ENCODE data around the gene MACF1. TPM values are rescaled to one million over a fixed set of nuclear protein-coding genes. Genes with fewer than 3 reads are reported as not detected.

MACF1 gene
- total RNA-seq, 1 experiment from 2014 or later = 189 TPM

DNA sequence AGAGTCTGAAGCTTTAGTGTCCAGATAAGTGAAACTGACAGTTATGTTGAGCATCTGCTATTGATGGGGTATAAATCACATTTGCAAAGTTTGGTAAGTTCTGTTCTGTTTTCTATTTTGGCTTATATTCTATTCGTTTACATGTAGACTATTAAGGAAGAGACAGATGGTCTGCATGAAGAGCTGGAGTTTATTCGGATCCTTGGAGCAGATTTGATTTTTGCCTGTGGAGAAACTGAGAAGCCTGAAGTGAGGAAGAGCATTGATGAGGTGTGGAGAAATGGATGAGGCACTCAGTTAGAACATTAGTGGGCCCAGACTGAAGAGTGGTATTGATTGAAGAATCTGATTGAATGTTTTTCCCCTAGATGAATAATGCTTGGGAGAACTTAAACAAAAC is 236.4 kb downstream of the MACF1 start:
- CTCF ChIA-PET = no interaction called here
- BruUV-seq (replicated peaks) = no TSS peak
- Histone ChIP-seq H2AFZ (no peak overlapping the region), H3K4me2 (no peak overlapping the region), H3K4me3 (no peak overlapping the region), H3K9me3 (ENCODE audit: insufficient read depth, low read depth) (no peaks in the 10 kb centered on the region), H3K9me2 (ENCODE audit: insufficient read depth) (no peaks in the 10 kb centered on the region), H3K27ac (no peak overlapping the region), H3K79me2 (ENCODE audit: low read depth) (no peaks in the 10 kb centered on the region), H4K20me1 (ENCODE audit: insufficient read depth) (no peaks in the 10 kb centered on the region), H3K4me1 (replicated peaks; ENCODE audit: insufficient read depth) (no peaks in the 10 kb centered on the region), H3F3A (ENCODE audit: insufficient read depth, low read depth) (no peaks in the 10 kb centered on the region), H3K27me3 (ENCODE audit: insufficient read depth, low read depth) (no peaks in the 10 kb centered on the region), H3K36me3 (ENCODE audit: low read depth) (peaks cover 42% of the 10 kb centered on the region)
- TF ChIP-seq, protein P1, sequence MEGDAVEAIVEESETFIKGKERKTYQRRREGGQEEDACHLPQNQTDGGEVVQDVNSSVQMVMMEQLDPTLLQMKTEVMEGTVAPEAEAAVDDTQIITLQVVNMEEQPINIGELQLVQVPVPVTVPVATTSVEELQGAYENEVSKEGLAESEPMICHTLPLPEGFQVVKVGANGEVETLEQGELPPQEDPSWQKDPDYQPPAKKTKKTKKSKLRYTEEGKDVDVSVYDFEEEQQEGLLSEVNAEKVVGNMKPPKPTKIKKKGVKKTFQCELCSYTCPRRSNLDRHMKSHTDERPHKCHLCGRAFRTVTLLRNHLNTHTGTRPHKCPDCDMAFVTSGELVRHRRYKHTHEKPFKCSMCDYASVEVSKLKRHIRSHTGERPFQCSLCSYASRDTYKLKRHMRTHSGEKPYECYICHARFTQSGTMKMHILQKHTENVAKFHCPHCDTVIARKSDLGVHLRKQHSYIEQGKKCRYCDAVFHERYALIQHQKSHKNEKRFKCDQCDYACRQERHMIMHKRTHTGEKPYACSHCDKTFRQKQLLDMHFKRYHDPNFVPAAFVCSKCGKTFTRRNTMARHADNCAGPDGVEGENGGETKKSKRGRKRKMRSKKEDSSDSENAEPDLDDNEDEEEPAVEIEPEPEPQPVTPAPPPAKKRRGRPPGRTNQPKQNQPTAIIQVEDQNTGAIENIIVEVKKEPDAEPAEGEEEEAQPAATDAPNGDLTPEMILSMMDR (conservative IDR thresholded peaks at IDR 0.05) = no peak
- TF ChIP-seq EZH2 (IDR thresholded peaks at IDR 0.05; ENCODE audit: low read depth) = no peak
- POLR2A ChIA-PET (ENCODE audit: unreplicated experiment) = no interaction called here
- no peak for DNase-seq
- intact Hi-C loops (cut with micrococcal nuclease; ENCODE audit: unreplicated experiment) = no loop called here

DNA sequence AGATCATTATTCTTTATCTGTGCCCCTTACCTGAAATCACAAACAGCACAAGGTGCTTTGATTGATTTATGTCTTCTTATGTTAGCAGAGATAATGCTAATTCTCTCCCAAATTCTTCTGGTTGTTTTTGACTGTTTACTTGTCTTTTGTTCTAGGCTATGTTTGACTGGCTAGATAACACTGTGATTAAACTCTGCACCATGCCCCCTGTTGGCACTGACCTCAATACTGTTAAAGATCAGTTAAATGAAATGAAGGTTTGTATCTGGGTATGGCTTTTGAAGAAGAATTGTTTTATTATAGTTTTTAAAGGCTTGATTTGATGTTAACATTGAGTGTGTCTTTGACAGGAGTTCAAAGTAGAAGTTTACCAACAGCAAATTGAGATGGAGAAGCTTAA is 237.3 kb downstream of the MACF1 start:
- Histone ChIP-seq H3F3A (ENCODE audit: insufficient read depth, low read depth) (no peaks in the 10 kb centered on the region), H3K4me3 (no peak overlapping the region), H3K9me3 (ENCODE audit: insufficient read depth, low read depth) (no peaks in the 10 kb centered on the region), H2AFZ (no peak overlapping the region), H3K79me2 (ENCODE audit: low read depth) (no peaks in the 10 kb centered on the region), H4K20me1 (ENCODE audit: insufficient read depth) (no peaks in the 10 kb centered on the region), H3K27me3 (ENCODE audit: insufficient read depth, low read depth) (no peaks in the 10 kb centered on the region), H3K36me3 (ENCODE audit: low read depth) (peaks cover 37% of the 10 kb centered on the region), H3K4me2 (no peak overlapping the region), H3K4me1 (replicated peaks; ENCODE audit: insufficient read depth) (no peaks in the 10 kb centered on the region), H3K27ac (no peak overlapping the region), H3K9me2 (ENCODE audit: insufficient read depth) (no peaks in the 10 kb centered on the region)
- no peak for DNase-seq
- ChIA-PET CTCF (no interaction called here), POLR2A (ENCODE audit: unreplicated experiment) (interaction anchor here (0.6 kb wide), 2 partner anchors 21 to 108 kb away, joined by 3 to 5 read pairs; no protein-coding TSS in a partner anchor)
- no TSS peak for BruUV-seq (replicated peaks)
- intact Hi-C loops (cut with micrococcal nuclease; ENCODE audit: unreplicated experiment) = no loop called here
- TF ChIP-seq, protein P1 (conservative IDR thresholded peaks at IDR 0.05) = no peak
- no peak for TF ChIP-seq EZH2 (IDR thresholded peaks at IDR 0.05; ENCODE audit: low read depth)

DNA sequence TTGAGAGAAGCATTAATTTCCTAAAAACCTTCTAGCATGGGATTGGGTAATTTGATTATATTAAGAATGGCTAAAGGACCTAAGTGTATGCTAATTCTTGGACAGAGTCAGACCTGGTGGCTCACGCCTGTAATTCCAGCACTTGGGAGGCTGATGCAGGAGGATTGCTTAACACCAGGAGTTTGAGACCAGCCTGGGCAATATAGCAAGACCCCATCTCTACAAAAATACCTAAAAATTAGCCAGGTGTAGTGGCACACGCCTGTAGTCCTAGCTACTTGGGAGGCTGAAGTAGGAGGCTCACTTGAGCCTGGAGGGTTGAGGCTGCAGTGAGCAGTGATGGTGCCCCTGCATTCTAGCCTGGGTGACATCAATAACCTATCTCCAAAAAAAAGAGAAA is 241.1 kb downstream of the MACF1 start:
- DNase-seq = no peak

More for the DNA sequence above, 241.1 kb downstream of the MACF1 start:
- no peaks in the 10 kb centered on the region for H3K4me1 ChIP-seq (replicated peaks; ENCODE audit: insufficient read depth)
- H3K4me3 ChIP-seq = no peak overlapping the region
- ChIA-PET POLR2A (ENCODE audit: unreplicated experiment) (no interaction called here), CTCF (no interaction called here)
- H3F3A ChIP-seq (ENCODE audit: insufficient read depth, low read depth) = no peaks in the 10 kb centered on the region
- no peak overlapping the region for H2AFZ ChIP-seq
- intact Hi-C loops (cut with micrococcal nuclease; ENCODE audit: unreplicated experiment) = no loop called here
- no peaks in the 10 kb centered on the region for H3K9me3 ChIP-seq (ENCODE audit: insufficient read depth, low read depth)
- no peaks in the 10 kb centered on the region for H4K20me1 ChIP-seq (ENCODE audit: insufficient read depth)
- no peaks in the 10 kb centered on the region for H3K9me2 ChIP-seq (ENCODE audit: insufficient read depth)
- no peaks in the 10 kb centered on the region for H3K27me3 ChIP-seq (ENCODE audit: insufficient read depth, low read depth)
- TF ChIP-seq EZH2 (IDR thresholded peaks at IDR 0.05; ENCODE audit: low read depth) = no peak
- TF ChIP-seq, protein P1 (conservative IDR thresholded peaks at IDR 0.05) = no peak
- no peaks in the 10 kb centered on the region for H3K79me2 ChIP-seq (ENCODE audit: low read depth)
- no peak overlapping the region for H3K27ac ChIP-seq
- BruUV-seq (replicated peaks) = no TSS peak
- H3K36me3 ChIP-seq (ENCODE audit: low read depth) = peaks cover 56% of the 10 kb centered on the region
- no peak overlapping the region for H3K4me2 ChIP-seq

Data from PC-9 (cell line).